T-cell (primary cell): ENCODE data around the gene MRPL41. TPM values are rescaled to one million over a fixed set of nuclear protein-coding genes. Genes with fewer than 3 reads are reported as not detected.
"Not testable (repeated sequence)": the region's sequence is repeated elsewhere in the genome, so short reads cannot be mapped to it uniquely, and the experiment has no call there.

Experiments
- ATAC-seq, 4 experiments: fragments of 200-7000 bp in 3 of 4; fragments of 150-1000 bp in 1 of 4; cut with Tn5 transposase; replicated peaks in 1 of 4; 1 replicate in 3 of 4; 2 replicates in 1 of 4; pipeline ENCODE4 v1.10.0; 2021; ENCODE audit warnings: moderate library complexity in 3 of 4, mild to moderate bottlenecking in 2 of 4, moderate number of reproducible peaks in 1 of 4
- CTCF ChIA-PET, 2 donors: fragments of 300-600 bp; sonication (Branson Sonifier 250); formaldehyde crosslinking; loops; one replicate each; lab custom pipeline; 2022; ENCODE audit warnings: antibody characterized with exemption in 2 of 2; lab: Charles Lee
- POLR2A ChIA-PET, 2 donors: fragments of 300-600 bp; sonication (Branson Sonifier 250); formaldehyde crosslinking; loops; one replicate each; lab custom pipeline; 2022; ENCODE audit warnings: antibody characterized with exemption in 2 of 2; lab: Charles Lee
- DNase-seq, 35 experiments: peaks; one replicate each; pipeline versions ENCODE4 v3.0.0 to v3.0.0-alpha.2; 2013 to 2023
- H3K27ac ChIP-seq: one replicate; pipeline ENCODE4 v1.5.1; 2013; ENCODE audit warnings: low read length
- H3K27me3 ChIP-seq, 2 experiments: replicated peaks in 1 of 2; 1 replicate in 1 of 2; 2 replicates in 1 of 2; pipeline versions ENCODE4 v1.6.1 to v1.7.0; 2013; ENCODE audit warnings: low read length in 1 of 2, mixed read lengths in 1 of 2; ENCODE audit not compliant: control insufficient read depth in 2 of 2, insufficient read depth in 2 of 2; ENCODE audit errors: extremely low read depth in 1 of 2
- H3K36me3 ChIP-seq, 2 donors: 1 replicate in 1 of 2; 2 replicates in 1 of 2; pipeline versions ENCODE4 v1.6.1 to v1.7.0; 2013; ENCODE audit warnings: low read length in 1 of 2; ENCODE audit not compliant: control insufficient read depth in 2 of 2, insufficient read depth in 1 of 2; ENCODE audit errors: extremely low read depth in 1 of 2
- H3K4me1 ChIP-seq, 2 experiments: 1 replicate in 1 of 2; 2 replicates in 1 of 2; pipeline versions ENCODE4 v1.6.1 to v1.7.0; 2013; ENCODE audit warnings: low read length in 2 of 2, mixed read lengths in 1 of 2; ENCODE audit not compliant: insufficient read depth in 2 of 2, control insufficient read depth in 1 of 2; ENCODE audit errors: extremely low read depth in 1 of 2
- H3K4me3 ChIP-seq, 2 donors: 1 replicate in 1 of 2; 2 replicates in 1 of 2; pipeline versions ENCODE4 v1.5.1 to v1.7.0; 2013; ENCODE audit warnings: mild to moderate bottlenecking in 2 of 2, low read length in 1 of 2, moderate library complexity in 1 of 2; ENCODE audit not compliant: control insufficient read depth in 1 of 2; ENCODE audit errors: extremely low read depth in 1 of 2
- H3K9me3 ChIP-seq: 2 replicates; pipeline ENCODE4 v1.7.0; 2013
- H3K27ac Mint-ChIP-seq, 2 donors: one replicate each; pipeline ENCODE4 v1.8.0; 2020 to 2021; ENCODE audit warnings: mild to moderate bottlenecking in 2 of 2, mixed read lengths in 2 of 2
- H3K27me3 Mint-ChIP-seq, 2 donors: one replicate each; pipeline ENCODE4 v1.8.0; 2021 to 2022; ENCODE audit warnings: mixed read lengths in 2 of 2
- H3K36me3 Mint-ChIP-seq: one replicate; pipeline ENCODE4 v1.8.0; 2021; ENCODE audit warnings: mixed read lengths
- H3K4me1 Mint-ChIP-seq, 3 donors: one replicate each; pipeline ENCODE4 v1.8.0; 2020 to 2022; ENCODE audit warnings: mixed read lengths in 3 of 3, mild to moderate bottlenecking in 1 of 3
- H3K4me3 Mint-ChIP-seq, 3 donors: one replicate each; pipeline ENCODE4 v1.8.0; 2020 to 2022; ENCODE audit warnings: mild to moderate bottlenecking in 3 of 3, mixed read lengths in 3 of 3, moderate library complexity in 3 of 3
- H3K9me3 Mint-ChIP-seq, 3 donors: one replicate each; pipeline ENCODE4 v1.8.0; 2020 to 2022; ENCODE audit warnings: mixed read lengths in 3 of 3
- WGBS: methylation state at CpG from one replicate; pipeline ENCODE4 v1.1.5; 2013; ENCODE audit warnings: missing lambda C conversion rate; ENCODE audit not compliant: insufficient coverage; 5-methylcytosine and 5-hydroxymethylcytosine counted together
- total RNA-seq, 35 experiments: library from RNA in 6 of 35; stranded (reverse) in 6 of 35; fragments of 120-200 nt in 1 of 35; gene quantifications; one replicate each; pipeline versions ENCODE4 v1.2.1 to v1.2.4 and lab custom pipeline; 2013 to 2026

Gene MRPL41
- total RNA-seq, 5 donors from 2014 or later (not counting 1 experiment from before 2014, with no cell fraction given): 33.0 to 158 (median 85.4) TPM

- POLR2A ChIA-PET: no interaction called here
- 96% methylated on average over 18 of the region's 30 CpGs for WGBS
- H3K36me3 Mint-ChIP-seq: no peaks in the 10 kb centered on the region
Measured at GRCh38 chr9:137514691-137515337, 36.9 kb upstream of the MRPL41 start.

DNA sequence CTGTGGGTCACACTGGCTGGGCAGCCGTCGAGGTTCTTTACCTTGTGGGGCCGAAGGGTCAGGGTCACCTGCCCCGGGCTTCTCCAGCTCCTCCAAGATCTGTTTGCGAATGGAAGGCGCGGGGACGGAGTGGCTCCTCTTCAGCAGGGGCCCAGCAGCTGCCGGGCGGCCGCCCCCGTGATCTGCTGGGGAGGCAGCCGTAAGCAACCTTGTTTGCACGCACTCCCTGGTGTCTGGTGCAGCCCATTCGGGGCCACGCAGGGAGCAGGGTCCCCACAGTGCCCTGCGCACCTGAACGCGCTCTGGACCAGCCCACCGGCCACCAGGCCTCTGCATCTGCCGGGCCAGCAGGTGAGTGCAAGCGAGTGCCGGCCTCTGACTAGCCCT lies 36.3 kb upstream of the MRPL41 start:
- Histone ChIP-seq H3K36me3 (no peaks in the 10 kb centered on the region), H3K9me3 (no peaks in the 10 kb centered on the region), H3K27me3 (peaks cover 0 to 6% of the 10 kb centered on the region in 2 experiments), H3K4me1 (no peaks in the 10 kb centered on the region), H3K4me3 (no peak overlapping the region), H3K27ac (no peak overlapping the region)
- CTCF ChIA-PET: no interaction called here
- WGBS: 94% methylated on average over 17 of the region's 23 CpGs
- Mint-ChIP-seq H3K4me1 (peaks cover 0 to 4% (median 0%) of the 10 kb centered on the region in 3 donors), H3K9me3 (no peaks in the 10 kb centered on the region), H3K27me3 (no peaks in the 10 kb centered on the region), H3K27ac (no peak overlapping the region), H3K4me3 (no peak overlapping the region), H3K36me3 (no peaks in the 10 kb centered on the region)
- POLR2A ChIA-PET: no interaction called here
- DNase-seq (no peak), ATAC-seq (no peak)

More at GRCh38 chr9:137514691-137515337, 36.9 kb upstream of the MRPL41 start:
- Histone ChIP-seq H3K27me3 (peaks cover 0 to 6% of the 10 kb centered on the region in 2 experiments), H3K4me3 (no peak overlapping the region), H3K36me3 (no peaks in the 10 kb centered on the region), H3K27ac (no peak overlapping the region), H3K9me3 (no peaks in the 10 kb centered on the region), H3K4me1 (no peaks in the 10 kb centered on the region)
- Mint-ChIP-seq H3K9me3 (no peaks in the 10 kb centered on the region), H3K4me1 (peaks cover 0 to 4% (median 0%) of the 10 kb centered on the region in 3 donors), H3K27ac (no peak overlapping the region), H3K27me3 (no peaks in the 10 kb centered on the region), H3K4me3 (no peak overlapping the region)
- ATAC-seq (no peak), DNase-seq (no peak)
- CTCF ChIA-PET: no interaction called here

- no peak for ATAC-seq
- ChIA-PET CTCF (no interaction called here), POLR2A (no interaction called here)
- Histone ChIP-seq H3K36me3 (no peaks in the 10 kb centered on the region), H3K27ac (no peak overlapping the region), H3K27me3 (peaks cover 0 to 6% of the 10 kb centered on the region in 2 experiments), H3K4me3 (no peak overlapping the region), H3K4me1 (no peaks in the 10 kb centered on the region), H3K9me3 (no peaks in the 10 kb centered on the region)
- Mint-ChIP-seq H3K27me3 (no peaks in the 10 kb centered on the region), H3K36me3 (no peaks in the 10 kb centered on the region), H3K9me3 (no peaks in the 10 kb centered on the region), H3K4me3 (no peak overlapping the region), H3K4me1 (peaks cover 0 to 4% (median 0%) of the 10 kb centered on the region in 3 donors), H3K27ac (no peak overlapping the region)
- no peak for DNase-seq
- 91% methylated on average over 5 of the region's 10 CpGs for WGBS
Measured at GRCh38 chr9:137516144-137516917, 35.3 kb upstream of the MRPL41 start.

DNA sequence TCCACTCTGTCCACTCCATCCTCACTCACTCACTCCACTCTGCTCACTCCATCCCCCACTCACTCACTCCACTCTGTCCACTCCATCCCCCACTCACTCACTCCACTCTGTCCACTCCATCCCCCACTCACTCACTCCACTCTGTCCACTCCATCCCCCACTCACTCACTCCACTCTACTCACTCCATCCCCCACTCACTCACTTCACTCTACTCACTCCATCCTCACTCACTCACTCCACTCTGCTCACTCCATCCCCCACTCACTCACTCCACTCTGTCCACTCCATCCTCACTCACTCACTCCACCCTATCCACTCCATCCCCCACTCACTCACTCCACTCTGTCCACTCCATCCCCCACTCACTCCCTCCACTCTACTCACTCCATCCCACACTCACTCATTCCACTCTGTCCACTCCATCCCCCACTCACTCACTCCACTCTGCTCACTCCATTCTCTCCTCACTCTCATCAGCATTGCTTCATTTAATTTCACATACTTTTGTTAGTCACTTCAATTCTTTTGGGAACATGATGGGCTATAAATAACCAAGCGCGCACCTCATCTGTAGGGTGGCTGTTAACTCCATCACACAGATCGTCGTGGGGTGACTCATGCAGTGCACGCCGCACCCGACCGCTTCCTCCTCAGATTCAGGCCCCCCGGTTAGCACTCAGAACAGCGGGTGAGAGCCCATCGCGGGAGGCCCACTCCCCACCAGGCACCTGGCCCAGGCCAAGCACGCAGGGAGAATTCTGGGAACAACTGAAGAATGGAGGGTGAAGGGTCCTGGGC lies 32.8 kb upstream of the MRPL41 start:
- ATAC-seq, H3K27ac ChIP-seq, H3K36me3 Mint-ChIP-seq, H3K36me3 ChIP-seq, H3K9me3 Mint-ChIP-seq, H3K9me3 ChIP-seq, H3K27me3 ChIP-seq, H3K4me1 Mint-ChIP-seq, DNase-seq, POLR2A ChIA-PET, H3K4me3 Mint-ChIP-seq, H3K27me3 Mint-ChIP-seq, CTCF ChIA-PET, H3K4me1 ChIP-seq, H3K27ac Mint-ChIP-seq, H3K4me3 ChIP-seq: not testable (repeated sequence)
- 84% methylated on average over 8 of the region's 13 CpGs for WGBS

GRCh38 chr9:137519553-137519952 lies 32.1 kb upstream of the MRPL41 start:
- H3K27me3 Mint-ChIP-seq: no peaks in the 10 kb centered on the region
- no peaks in the 10 kb centered on the region for H3K36me3 Mint-ChIP-seq
- H3K9me3 Mint-ChIP-seq: no peaks in the 10 kb centered on the region
- no peaks in the 10 kb centered on the region for H3K4me1 Mint-ChIP-seq
- H3K4me3 ChIP-seq: no peak overlapping the region
- WGBS: 69% methylated on average over 10 of the region's 10 CpGs
- ATAC-seq: no peak
- no peak overlapping the region for H3K27ac Mint-ChIP-seq
- no peaks in the 10 kb centered on the region for H3K4me1 ChIP-seq
- H3K4me3 Mint-ChIP-seq: no peak overlapping the region
- H3K9me3 ChIP-seq: no peaks in the 10 kb centered on the region
- ChIA-PET CTCF (no interaction called here), POLR2A (no interaction called here)
- no peak overlapping the region for H3K27ac ChIP-seq
- H3K27me3 ChIP-seq: peaks cover 0 to 6% of the 10 kb centered on the region in 2 experiments
- no peak for DNase-seq
- no peaks in the 10 kb centered on the region for H3K36me3 ChIP-seq

- 90% methylated on average over 27 of the region's 30 CpGs for WGBS
Measured at GRCh38 chr9:137520614-137521404, 30.9 kb upstream of the MRPL41 start.

More at GRCh38 chr9:137520614-137521404, 30.9 kb upstream of the MRPL41 start:
- Histone ChIP-seq H3K27ac (no peak overlapping the region), H3K27me3 (peaks cover 0 to 6% of the 10 kb centered on the region in 2 experiments), H3K36me3 (no peaks in the 10 kb centered on the region), H3K4me1 (peaks cover 0 to 4% of the 10 kb centered on the region in 2 experiments), H3K9me3 (no peaks in the 10 kb centered on the region), H3K4me3 (no peak overlapping the region)
- Mint-ChIP-seq H3K4me3 (no peak overlapping the region), H3K9me3 (no peaks in the 10 kb centered on the region), H3K4me1 (peaks cover 0 to 8% (median 6%) of the 10 kb centered on the region in 3 donors), H3K27me3 (no peaks in the 10 kb centered on the region), H3K27ac (no peak overlapping the region), H3K36me3 (no peaks in the 10 kb centered on the region)
- POLR2A ChIA-PET: interaction anchor here in 1 of 2 donors (0.6 kb wide), 1 partner anchor 123 kb away, joined by 6 read pairs; no protein-coding TSS in a partner anchor
- ATAC-seq (no peak), DNase-seq (no peak)
- CTCF ChIA-PET: no interaction called here
